ENCODE data around the gene SUMF1. TPM values are rescaled to one million over a fixed set of nuclear protein-coding genes. Genes with fewer than 3 reads are reported as not detected.
A peak's percentile ranks its signal among the peaks of the same experiment; 100 is the strongest.

SUMF1 gene
- total RNA-seq: 10 to 100 TPM; 15.5 to 20.8 (median 17.2) TPM
- 21.3 TPM for total RNA-seq (2013)
- 10.0 to 34.4 (median 19.3) reads per million in 29 experiments for total RNA-seq

GRCh38 chr3:4466741-4467521 is at the start of gene SUMF1:
SUMF1 (minus strand) TSS chr3:4467269; CDS start chr3:4467245, 24 bp downstream.
- Histone ChIP-seq H3K9me3 (no peaks in the 10 kb centered on the region), H3K4me1 (ENCODE audit: control insufficient read depth in 1 of 2, extremely low read depth in 1 of 2, insufficient read depth in 2 of 2, low read length in 2 of 2) (peaks cover 4 to 15% of the 10 kb centered on the region in 2 experiments), H3K36me3 (ENCODE audit: control insufficient read depth in 2 of 2, extremely low read depth in 1 of 2, insufficient read depth in 1 of 2, low read length in 1 of 2) (no peaks in the 10 kb centered on the region), H3K27me3 (replicated peaks in 1 of 2; ENCODE audit: control insufficient read depth in 2 of 2, extremely low read depth in 1 of 2, insufficient read depth in 2 of 2, low read length in 1 of 2) (peaks cover 0 to 5% of the 10 kb centered on the region in 2 experiments), H3K4me3 (ENCODE audit: control insufficient read depth in 1 of 2, extremely low read depth in 1 of 2, low read length in 1 of 2) (peak within 1 kb of the TSS; percentile 76 to 83), H3K27ac (ENCODE audit: low read length) (peak within 1 kb of the TSS; percentile 65)
- POLR2A ChIA-PET: interaction anchor here (0.6 to 1.6 kb wide), 5 partner anchors 26 to 121 kb away, joined by 3 to 27 read pairs (median 6); partner anchors contain the start of gene ITPR1 (in 2 of the 2)
- ATAC-seq (replicated peaks in 1 of 4): peak; percentile 93 to 99 (median 97)
- DNase-seq: peak; percentile 42 to 82 (median 63)
- Mint-ChIP-seq H3K27ac (peak within 1 kb of the TSS; percentile 93 to 94), H3K4me3 (peak within 1 kb of the TSS; percentile 85 to 93 (median 92)), H3K9me3 (no peaks in the 10 kb centered on the region), H3K36me3 (no peaks in the 10 kb centered on the region), H3K27me3 (peaks cover under 1% of the 10 kb centered on the region in 2 donors), H3K4me1 (peaks cover 22 to 34% (median 27%) of the 10 kb centered on the region in 3 donors)
- CTCF ChIA-PET: interaction anchor here (0.5 to 2.1 kb wide), 4 partner anchors 27 to 254 kb away, joined by 3 to 11 read pairs (median 4); partner anchors contain the start of gene ITPR1 (in 1 of the 2)
- WGBS (ENCODE audit: insufficient coverage): 0% methylated on average over 33 of the region's 47 CpGs

GRCh38 chr3:4515916-4516579 is 49.0 kb upstream of the SUMF1 start:
- H3K36me3 Mint-ChIP-seq: peaks cover 11% of the 10 kb centered on the region
- H3K27ac Mint-ChIP-seq: peak overlapping the region; percentile 66 to 71
- no peaks in the 10 kb centered on the region for H3K9me3 ChIP-seq
- peaks cover 15 to 26% of the 10 kb centered on the region in 2 experiments for H3K4me1 ChIP-seq (ENCODE audit: control insufficient read depth in 1 of 2, extremely low read depth in 1 of 2, insufficient read depth in 2 of 2, low read length in 2 of 2)
- no peaks in the 10 kb centered on the region for H3K9me3 Mint-ChIP-seq
- H3K36me3 ChIP-seq (ENCODE audit: control insufficient read depth in 2 of 2, extremely low read depth in 1 of 2, insufficient read depth in 1 of 2, low read length in 1 of 2): peaks cover 0 to 7% of the 10 kb centered on the region in 2 donors
- no peaks in the 10 kb centered on the region for H3K27me3 Mint-ChIP-seq
- peaks cover 54 to 60% (median 56%) of the 10 kb centered on the region in 3 donors for H3K4me1 Mint-ChIP-seq
- H3K4me3 Mint-ChIP-seq: no peak overlapping the region
- ATAC-seq (replicated peaks in 1 of 4) (no peak), DNase-seq (no peak)
- H3K27me3 ChIP-seq (replicated peaks in 1 of 2; ENCODE audit: control insufficient read depth in 2 of 2, extremely low read depth in 1 of 2, insufficient read depth in 2 of 2, low read length in 1 of 2): no peaks in the 10 kb centered on the region
- CTCF ChIA-PET: interaction anchor here (0.9 to 1.8 kb wide), 2 partner anchors 117 to 118 kb away, joined by 4 read pairs; no protein-coding TSS in a partner anchor
- POLR2A ChIA-PET: interaction anchor here in 1 of 2 donors (0.6 to 5.3 kb wide), 2 partner anchors 22 to 141 kb away, joined by 4 to 35 read pairs; partner anchors contain the start of gene ITPR1
- H3K4me3 ChIP-seq (ENCODE audit: control insufficient read depth in 1 of 2, extremely low read depth in 1 of 2, low read length in 1 of 2): no peak overlapping the region
- H3K27ac ChIP-seq (ENCODE audit: low read length): no peak overlapping the region
- WGBS (ENCODE audit: insufficient coverage): 90% methylated on average over 2 of the region's 7 CpGs

DNA sequence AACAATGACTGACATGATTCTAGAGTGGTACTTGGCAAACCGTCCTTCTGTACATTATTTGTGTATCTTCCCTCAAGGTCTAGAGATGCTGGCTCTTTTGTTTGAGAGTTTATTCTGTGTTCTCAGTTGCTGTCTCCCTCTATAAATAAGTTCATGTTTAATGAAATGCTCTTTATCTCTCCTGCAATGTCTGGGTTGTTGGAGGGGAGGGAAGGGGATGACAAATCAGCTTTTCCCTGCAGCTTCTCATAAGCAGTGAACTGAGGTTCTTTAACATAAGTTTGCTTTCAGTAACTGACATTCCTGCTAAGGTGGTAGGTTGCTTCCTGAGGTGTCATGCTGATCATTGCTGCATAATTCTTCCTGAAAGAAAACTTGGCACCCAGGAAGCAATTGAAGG is 47.8 kb upstream of the SUMF1 start:
- ChIA-PET CTCF (interaction anchor here (0.5 to 1.8 kb wide), 3 partner anchors 119 to 128 kb away, joined by 3 to 4 read pairs (median 4); no protein-coding TSS in a partner anchor), POLR2A (interaction anchor here in 1 of 2 donors (1.4 kb wide), 1 partner anchor 20 kb away, joined by 3 read pairs; no protein-coding TSS in a partner anchor)
- DNase-seq (no peak), ATAC-seq (replicated peaks in 1 of 4) (no peak)
- Histone ChIP-seq H3K4me1 (ENCODE audit: control insufficient read depth in 1 of 2, extremely low read depth in 1 of 2, insufficient read depth in 2 of 2, low read length in 2 of 2) (peaks cover 15 to 26% of the 10 kb centered on the region in 2 experiments), H3K27ac (ENCODE audit: low read length) (no peak overlapping the region), H3K4me3 (ENCODE audit: control insufficient read depth in 1 of 2, extremely low read depth in 1 of 2, low read length in 1 of 2) (no peak overlapping the region), H3K9me3 (no peaks in the 10 kb centered on the region), H3K27me3 (replicated peaks in 1 of 2; ENCODE audit: control insufficient read depth in 2 of 2, extremely low read depth in 1 of 2, insufficient read depth in 2 of 2, low read length in 1 of 2) (no peaks in the 10 kb centered on the region), H3K36me3 (ENCODE audit: control insufficient read depth in 2 of 2, extremely low read depth in 1 of 2, insufficient read depth in 1 of 2, low read length in 1 of 2) (peaks cover 0 to 4% of the 10 kb centered on the region in 2 donors)
- no CpG with 5 or more reads among the region's 1 CpG for WGBS (ENCODE audit: insufficient coverage)
- H3K27ac Mint-ChIP-seq: peak overlapping the region; percentile 68 to 71
- peaks cover 14% of the 10 kb centered on the region for H3K36me3 Mint-ChIP-seq
- H3K4me1 Mint-ChIP-seq: peaks cover 52 to 65% (median 57%) of the 10 kb centered on the region in 3 donors
- no peaks in the 10 kb centered on the region for H3K9me3 Mint-ChIP-seq
- H3K27me3 Mint-ChIP-seq: no peaks in the 10 kb centered on the region
- H3K4me3 Mint-ChIP-seq: no peak overlapping the region

GRCh38 chr3:4514321-4514720 is 47.3 kb upstream of the SUMF1 start:
- ChIA-PET CTCF (no interaction called here), POLR2A (interaction anchor here in 1 of 2 donors (1.4 kb wide), 1 partner anchor 20 kb away, joined by 3 read pairs; no protein-coding TSS in a partner anchor)
- DNase-seq (no peak), ATAC-seq (replicated peaks in 1 of 4) (no peak)
- Mint-ChIP-seq H3K27me3 (no peaks in the 10 kb centered on the region), H3K27ac (no peak overlapping the region), H3K4me3 (no peak overlapping the region), H3K36me3 (peaks cover 19% of the 10 kb centered on the region), H3K4me1 (peaks cover 48 to 65% (median 55%) of the 10 kb centered on the region in 3 donors), H3K9me3 (no peaks in the 10 kb centered on the region)
- H3K36me3 ChIP-seq (ENCODE audit: control insufficient read depth in 2 of 2, extremely low read depth in 1 of 2, insufficient read depth in 1 of 2, low read length in 1 of 2): peaks cover 0 to 4% of the 10 kb centered on the region in 2 donors
- WGBS (ENCODE audit: insufficient coverage): 75% methylated on average over 4 of the region's 5 CpGs
- H3K9me3 ChIP-seq: no peaks in the 10 kb centered on the region
- H3K4me3 ChIP-seq (ENCODE audit: control insufficient read depth in 1 of 2, extremely low read depth in 1 of 2, low read length in 1 of 2): no peak overlapping the region
- no peaks in the 10 kb centered on the region for H3K27me3 ChIP-seq (replicated peaks in 1 of 2; ENCODE audit: control insufficient read depth in 2 of 2, extremely low read depth in 1 of 2, insufficient read depth in 2 of 2, low read length in 1 of 2)
- no peak overlapping the region for H3K27ac ChIP-seq (ENCODE audit: low read length)
- H3K4me1 ChIP-seq (ENCODE audit: control insufficient read depth in 1 of 2, extremely low read depth in 1 of 2, insufficient read depth in 2 of 2, low read length in 2 of 2): peaks cover 15 to 22% of the 10 kb centered on the region in 2 experiments

GRCh38 chr3:4512895-4513616 is 46.0 kb upstream of the SUMF1 start:
- Mint-ChIP-seq H3K36me3 (peaks cover 26% of the 10 kb centered on the region), H3K9me3 (no peaks in the 10 kb centered on the region), H3K4me3 (no peak overlapping the region), H3K27me3 (no peaks in the 10 kb centered on the region), H3K27ac (no peak overlapping the region), H3K4me1 (peaks cover 39 to 54% (median 52%) of the 10 kb centered on the region in 3 donors)
- peaks cover 0 to 4% of the 10 kb centered on the region in 2 donors for H3K36me3 ChIP-seq (ENCODE audit: control insufficient read depth in 2 of 2, extremely low read depth in 1 of 2, insufficient read depth in 1 of 2, low read length in 1 of 2)
- no peak overlapping the region for H3K27ac ChIP-seq (ENCODE audit: low read length)
- peaks cover 8 to 10% of the 10 kb centered on the region in 2 experiments for H3K4me1 ChIP-seq (ENCODE audit: control insufficient read depth in 1 of 2, extremely low read depth in 1 of 2, insufficient read depth in 2 of 2, low read length in 2 of 2)
- CTCF ChIA-PET: interaction anchor here in 1 of 2 donors (0.5 to 0.8 kb wide), 2 partner anchors 20 to 126 kb away, joined by 3 to 6 read pairs; partner anchors contain the start of gene ITPR1
- H3K27me3 ChIP-seq (replicated peaks in 1 of 2; ENCODE audit: control insufficient read depth in 2 of 2, extremely low read depth in 1 of 2, insufficient read depth in 2 of 2, low read length in 1 of 2): no peaks in the 10 kb centered on the region
- DNase-seq (peak in 1 of 35 experiments; percentile 4), ATAC-seq (replicated peaks in 1 of 4) (peak in 2 of 4 experiments; percentile 44 to 69)
- 89% methylated on average over 4 of the region's 15 CpGs for WGBS (ENCODE audit: insufficient coverage)
- no peaks in the 10 kb centered on the region for H3K9me3 ChIP-seq
- POLR2A ChIA-PET: interaction anchor here (0.9 to 1.5 kb wide), 2 partner anchors 19 to 20 kb away, joined by 3 to 4 read pairs; partner anchors contain the start of gene ITPR1 (in 2 of the 2)
- H3K4me3 ChIP-seq (ENCODE audit: control insufficient read depth in 1 of 2, extremely low read depth in 1 of 2, low read length in 1 of 2): no peak overlapping the region

Measured in T-cell (primary cell).